ENCODE measurements around the gene NCAN. TPM values are rescaled to one million over a fixed set of nuclear protein-coding genes. Genes with fewer than 3 reads are reported as not detected.

NCAN gene
- total and polyA plus RNA-seq, 9 of the 15 experiments (the other 6 are each of a cell fraction or from before 2014, with no cell fraction given): 0.04 TPM; not detected in 8

DNA sequence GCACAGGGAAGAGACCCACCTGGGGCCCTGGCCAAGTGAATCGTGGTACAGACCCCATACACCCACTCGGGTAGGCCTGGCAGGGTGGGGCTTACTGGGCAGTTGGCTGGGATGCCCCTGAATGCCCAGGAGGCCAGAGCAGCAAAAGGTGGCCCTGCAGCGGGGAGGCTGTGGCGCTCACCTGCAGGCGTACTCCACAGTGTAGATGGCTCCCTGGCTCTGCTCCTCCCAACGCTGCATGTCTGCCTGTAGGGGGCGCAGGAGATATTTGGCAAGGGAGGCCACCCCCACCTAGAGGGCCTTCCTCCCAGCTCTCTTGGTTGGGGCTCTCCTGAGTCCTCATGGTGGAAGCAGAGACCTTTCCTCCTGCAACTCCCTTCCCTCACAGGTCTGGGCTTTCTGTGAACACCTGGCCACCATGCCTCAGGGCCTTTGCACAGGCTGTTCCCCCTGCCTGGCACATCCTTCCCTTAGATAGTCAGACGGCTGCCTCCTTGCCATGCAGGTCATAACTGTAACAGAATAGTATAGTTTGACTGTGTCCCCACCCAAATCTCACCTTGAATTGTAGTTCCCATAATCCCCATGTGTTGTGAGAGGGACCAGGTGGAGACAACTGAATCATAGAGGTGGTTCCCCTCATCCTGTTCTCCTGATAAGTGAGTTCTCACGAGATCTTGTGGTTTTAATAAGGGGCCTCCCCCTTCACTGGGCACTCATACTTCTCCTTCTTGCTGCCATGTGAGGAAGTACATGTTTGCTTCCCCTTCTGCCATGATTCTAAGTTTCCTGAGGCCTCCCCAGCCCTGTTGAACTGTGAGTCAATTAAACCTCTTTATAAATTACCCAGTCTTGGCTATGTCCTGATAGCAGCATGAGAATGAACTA is 25.7 kb upstream of the NCAN start (continued):
- TF ChIP-seq, protein P1, sequence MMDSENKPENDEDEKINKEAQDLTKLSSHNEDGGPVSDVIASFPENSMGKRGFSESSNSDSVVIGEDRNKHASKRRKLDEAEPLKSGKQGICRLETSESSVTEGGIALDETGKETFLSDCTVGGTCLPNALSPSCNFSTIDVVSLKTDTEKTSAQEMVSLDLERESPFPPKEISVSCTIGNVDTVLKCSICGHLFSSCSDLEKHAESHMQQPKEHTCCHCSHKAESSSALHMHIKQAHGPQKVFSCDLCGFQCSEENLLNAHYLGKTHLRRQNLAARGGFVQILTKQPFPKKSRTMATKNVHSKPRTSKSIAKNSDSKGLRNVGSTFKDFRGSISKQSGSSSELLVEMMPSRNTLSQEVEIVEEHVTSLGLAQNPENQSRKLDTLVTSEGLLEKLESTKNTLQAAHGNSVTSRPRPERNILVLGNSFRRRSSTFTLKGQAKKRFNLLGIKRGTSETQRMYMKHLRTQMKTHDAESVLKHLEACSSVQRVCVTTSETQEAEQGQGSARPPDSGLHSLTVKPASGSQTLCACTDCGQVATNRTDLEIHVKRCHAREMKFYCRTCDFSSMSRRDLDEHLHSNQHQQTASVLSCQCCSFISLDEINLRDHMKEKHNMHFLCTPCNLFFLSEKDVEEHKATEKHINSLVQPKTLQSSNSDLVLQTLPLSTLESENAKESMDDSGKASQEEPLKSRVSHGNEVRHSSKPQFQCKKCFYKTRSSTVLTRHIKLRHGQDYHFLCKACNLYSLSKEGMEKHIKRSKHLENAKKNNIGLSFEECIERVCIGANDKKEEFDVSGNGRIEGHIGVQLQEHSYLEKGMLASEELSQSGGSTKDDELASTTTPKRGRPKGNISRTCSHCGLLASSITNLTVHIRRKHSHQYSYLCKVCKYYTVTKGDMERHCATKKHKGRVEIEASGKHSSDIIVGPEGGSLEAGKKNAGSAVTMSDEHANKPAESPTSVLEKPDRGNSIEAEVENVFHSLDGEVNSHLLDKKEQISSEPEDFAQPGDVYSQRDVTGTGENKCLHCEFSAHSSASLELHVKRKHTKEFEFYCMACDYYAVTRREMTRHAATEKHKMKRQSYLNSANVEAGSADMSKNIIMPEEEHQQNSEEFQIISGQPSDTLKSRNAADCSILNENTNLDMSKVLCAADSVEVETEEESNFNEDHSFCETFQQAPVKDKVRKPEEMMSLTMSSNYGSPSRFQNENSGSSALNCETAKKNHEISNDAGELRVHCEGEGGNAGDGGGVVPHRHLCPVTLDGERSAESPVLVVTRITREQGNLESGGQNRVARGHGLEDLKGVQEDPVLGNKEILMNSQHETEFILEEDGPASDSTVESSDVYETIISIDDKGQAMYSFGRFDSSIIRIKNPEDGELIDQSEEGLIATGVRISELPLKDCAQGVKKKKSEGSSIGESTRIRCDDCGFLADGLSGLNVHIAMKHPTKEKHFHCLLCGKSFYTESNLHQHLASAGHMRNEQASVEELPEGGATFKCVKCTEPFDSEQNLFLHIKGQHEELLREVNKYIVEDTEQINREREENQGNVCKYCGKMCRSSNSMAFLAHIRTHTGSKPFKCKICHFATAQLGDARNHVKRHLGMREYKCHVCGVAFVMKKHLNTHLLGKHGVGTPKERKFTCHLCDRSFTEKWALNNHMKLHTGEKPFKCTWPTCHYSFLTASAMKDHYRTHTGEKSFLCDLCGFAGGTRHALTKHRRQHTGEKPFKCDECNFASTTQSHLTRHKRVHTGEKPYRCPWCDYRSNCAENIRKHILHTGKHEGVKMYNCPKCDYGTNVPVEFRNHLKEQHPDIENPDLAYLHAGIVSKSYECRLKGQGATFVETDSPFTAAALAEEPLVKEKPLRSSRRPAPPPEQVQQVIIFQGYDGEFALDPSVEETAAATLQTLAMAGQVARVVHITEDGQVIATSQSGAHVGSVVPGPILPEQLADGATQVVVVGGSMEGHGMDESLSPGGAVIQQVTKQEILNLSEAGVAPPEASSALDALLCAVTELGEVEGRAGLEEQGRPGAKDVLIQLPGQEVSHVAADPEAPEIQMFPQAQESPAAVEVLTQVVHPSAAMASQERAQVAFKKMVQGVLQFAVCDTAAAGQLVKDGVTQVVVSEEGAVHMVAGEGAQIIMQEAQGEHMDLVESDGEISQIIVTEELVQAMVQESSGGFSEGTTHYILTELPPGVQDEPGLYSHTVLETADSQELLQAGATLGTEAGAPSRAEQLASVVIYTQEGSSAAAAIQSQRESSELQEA (IDR thresholded peaks at IDR 0.05; ENCODE audit: low read depth): no peak
- TF ChIP-seq MCM7 (IDR thresholded peaks at IDR 0.05) (no peak), TEAD2 (tag; IDR thresholded peaks at IDR 0.05) (peak; percentile 93), RB1 (IDR thresholded peaks at IDR 0.05; ENCODE audit: low read depth) (peak; percentile 62), LCOR (CRISPR knock-in tag; IDR thresholded peaks at IDR 0.05) (no peak), CBFA2T3 (IDR thresholded peaks at IDR 0.05) (0 out of 2 replicates have a peak, but pooled peaks have one; percentile 7), ELF1 (tag; IDR thresholded peaks at IDR 0.05) (no peak)
- TF ChIP-seq, protein P2, sequence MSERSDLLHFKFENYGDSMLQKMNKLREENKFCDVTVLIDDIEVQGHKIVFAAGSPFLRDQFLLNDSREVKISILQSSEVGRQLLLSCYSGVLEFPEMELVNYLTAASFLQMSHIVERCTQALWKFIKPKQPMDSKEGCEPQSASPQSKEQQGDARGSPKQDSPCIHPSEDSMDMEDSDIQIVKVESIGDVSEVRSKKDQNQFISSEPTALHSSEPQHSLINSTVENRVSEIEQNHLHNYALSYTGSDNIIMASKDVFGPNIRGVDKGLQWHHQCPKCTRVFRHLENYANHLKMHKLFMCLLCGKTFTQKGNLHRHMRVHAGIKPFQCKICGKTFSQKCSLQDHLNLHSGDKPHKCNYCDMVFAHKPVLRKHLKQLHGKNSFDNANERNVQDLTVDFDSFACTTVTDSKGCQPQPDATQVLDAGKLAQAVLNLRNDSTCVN (CRISPR knock-in tag; IDR thresholded peaks at IDR 0.05): no peak
- TF ChIP-seq, protein P3, sequence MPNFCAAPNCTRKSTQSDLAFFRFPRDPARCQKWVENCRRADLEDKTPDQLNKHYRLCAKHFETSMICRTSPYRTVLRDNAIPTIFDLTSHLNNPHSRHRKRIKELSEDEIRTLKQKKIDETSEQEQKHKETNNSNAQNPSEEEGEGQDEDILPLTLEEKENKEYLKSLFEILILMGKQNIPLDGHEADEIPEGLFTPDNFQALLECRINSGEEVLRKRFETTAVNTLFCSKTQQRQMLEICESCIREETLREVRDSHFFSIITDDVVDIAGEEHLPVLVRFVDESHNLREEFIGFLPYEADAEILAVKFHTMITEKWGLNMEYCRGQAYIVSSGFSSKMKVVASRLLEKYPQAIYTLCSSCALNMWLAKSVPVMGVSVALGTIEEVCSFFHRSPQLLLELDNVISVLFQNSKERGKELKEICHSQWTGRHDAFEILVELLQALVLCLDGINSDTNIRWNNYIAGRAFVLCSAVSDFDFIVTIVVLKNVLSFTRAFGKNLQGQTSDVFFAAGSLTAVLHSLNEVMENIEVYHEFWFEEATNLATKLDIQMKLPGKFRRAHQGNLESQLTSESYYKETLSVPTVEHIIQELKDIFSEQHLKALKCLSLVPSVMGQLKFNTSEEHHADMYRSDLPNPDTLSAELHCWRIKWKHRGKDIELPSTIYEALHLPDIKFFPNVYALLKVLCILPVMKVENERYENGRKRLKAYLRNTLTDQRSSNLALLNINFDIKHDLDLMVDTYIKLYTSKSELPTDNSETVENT (CRISPR knock-in tag; IDR thresholded peaks at IDR 0.05): no peak
- TF ChIP-seq, protein P4, sequence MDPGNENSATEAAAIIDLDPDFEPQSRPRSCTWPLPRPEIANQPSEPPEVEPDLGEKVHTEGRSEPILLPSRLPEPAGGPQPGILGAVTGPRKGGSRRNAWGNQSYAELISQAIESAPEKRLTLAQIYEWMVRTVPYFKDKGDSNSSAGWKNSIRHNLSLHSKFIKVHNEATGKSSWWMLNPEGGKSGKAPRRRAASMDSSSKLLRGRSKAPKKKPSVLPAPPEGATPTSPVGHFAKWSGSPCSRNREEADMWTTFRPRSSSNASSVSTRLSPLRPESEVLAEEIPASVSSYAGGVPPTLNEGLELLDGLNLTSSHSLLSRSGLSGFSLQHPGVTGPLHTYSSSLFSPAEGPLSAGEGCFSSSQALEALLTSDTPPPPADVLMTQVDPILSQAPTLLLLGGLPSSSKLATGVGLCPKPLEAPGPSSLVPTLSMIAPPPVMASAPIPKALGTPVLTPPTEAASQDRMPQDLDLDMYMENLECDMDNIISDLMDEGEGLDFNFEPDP (CRISPR knock-in tag; IDR thresholded peaks at IDR 0.05): no peak
- TF ChIP-seq, protein P5, sequence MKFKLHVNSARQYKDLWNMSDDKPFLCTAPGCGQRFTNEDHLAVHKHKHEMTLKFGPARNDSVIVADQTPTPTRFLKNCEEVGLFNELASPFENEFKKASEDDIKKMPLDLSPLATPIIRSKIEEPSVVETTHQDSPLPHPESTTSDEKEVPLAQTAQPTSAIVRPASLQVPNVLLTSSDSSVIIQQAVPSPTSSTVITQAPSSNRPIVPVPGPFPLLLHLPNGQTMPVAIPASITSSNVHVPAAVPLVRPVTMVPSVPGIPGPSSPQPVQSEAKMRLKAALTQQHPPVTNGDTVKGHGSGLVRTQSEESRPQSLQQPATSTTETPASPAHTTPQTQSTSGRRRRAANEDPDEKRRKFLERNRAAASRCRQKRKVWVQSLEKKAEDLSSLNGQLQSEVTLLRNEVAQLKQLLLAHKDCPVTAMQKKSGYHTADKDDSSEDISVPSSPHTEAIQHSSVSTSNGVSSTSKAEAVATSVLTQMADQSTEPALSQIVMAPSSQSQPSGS (CRISPR knock-in tag; IDR thresholded peaks at IDR 0.05): no peak

Data from K562 (cell line).